Head of caudate nucleus (tissue), 42 donors: ENCODE results near the gene F7.
A peak's percentile ranks its signal among the peaks of the same experiment; 100 is the strongest.

ENCODE experiments used
- DNase-seq, 42 donors: peaks; one replicate each; pipeline versions ENCODE4 v3.0.0 to v3.0.0-alpha.2; 2020 to 2021; ENCODE audit warnings: mixed read lengths in 7 of 42
- intact Hi-C: fragments of 100-400 bp; cut with DNase I; formaldehyde crosslinking; loops from one replicate; pipeline ENCODE4 v1.15.0; 2022

The F7 gene

DNA sequence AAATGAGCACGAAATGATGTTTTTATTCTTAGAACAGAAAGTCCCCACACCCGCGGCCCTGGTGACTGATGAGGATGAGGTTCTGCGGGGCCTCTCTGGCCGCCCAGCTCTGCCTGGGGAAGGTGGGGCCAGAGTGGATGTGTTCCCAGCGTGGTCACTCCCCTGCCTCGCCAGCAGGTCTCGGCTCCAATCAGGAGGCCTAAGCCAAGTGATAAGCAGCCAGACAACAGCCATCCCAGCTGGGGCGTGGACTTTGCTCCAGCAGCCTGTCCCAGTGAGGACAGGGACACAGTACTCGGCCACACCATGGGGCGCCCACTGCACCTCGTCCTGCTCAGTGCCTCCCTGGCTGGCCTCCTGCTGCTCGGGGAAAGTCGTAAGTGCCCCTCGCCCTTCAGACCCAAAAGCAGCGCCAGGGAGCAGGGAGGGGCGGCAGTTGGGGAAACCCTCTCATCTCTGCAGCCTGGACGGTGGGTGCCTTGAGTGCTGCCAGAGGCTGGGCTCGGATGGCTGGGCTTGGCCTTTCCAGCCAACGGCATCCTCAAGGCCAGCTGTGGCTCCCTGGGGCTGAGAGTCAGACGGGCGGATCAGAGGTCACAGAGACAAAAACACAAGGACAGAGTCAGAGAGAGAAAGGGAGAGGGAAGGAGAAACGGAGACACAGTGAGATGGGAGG lies 17.1 kb downstream of the F7 start, which contains the start of gene F10:
TSS of gene F10 (plus strand) at position 250 of the 676 bp plus-strand sequence. CDS start at position 307, 57 bp downstream.
- intact Hi-C loops: no loop called here
- DNase-seq: peak in 12 of 42 donors; percentile 7 to 40 (median 16)

DNA sequence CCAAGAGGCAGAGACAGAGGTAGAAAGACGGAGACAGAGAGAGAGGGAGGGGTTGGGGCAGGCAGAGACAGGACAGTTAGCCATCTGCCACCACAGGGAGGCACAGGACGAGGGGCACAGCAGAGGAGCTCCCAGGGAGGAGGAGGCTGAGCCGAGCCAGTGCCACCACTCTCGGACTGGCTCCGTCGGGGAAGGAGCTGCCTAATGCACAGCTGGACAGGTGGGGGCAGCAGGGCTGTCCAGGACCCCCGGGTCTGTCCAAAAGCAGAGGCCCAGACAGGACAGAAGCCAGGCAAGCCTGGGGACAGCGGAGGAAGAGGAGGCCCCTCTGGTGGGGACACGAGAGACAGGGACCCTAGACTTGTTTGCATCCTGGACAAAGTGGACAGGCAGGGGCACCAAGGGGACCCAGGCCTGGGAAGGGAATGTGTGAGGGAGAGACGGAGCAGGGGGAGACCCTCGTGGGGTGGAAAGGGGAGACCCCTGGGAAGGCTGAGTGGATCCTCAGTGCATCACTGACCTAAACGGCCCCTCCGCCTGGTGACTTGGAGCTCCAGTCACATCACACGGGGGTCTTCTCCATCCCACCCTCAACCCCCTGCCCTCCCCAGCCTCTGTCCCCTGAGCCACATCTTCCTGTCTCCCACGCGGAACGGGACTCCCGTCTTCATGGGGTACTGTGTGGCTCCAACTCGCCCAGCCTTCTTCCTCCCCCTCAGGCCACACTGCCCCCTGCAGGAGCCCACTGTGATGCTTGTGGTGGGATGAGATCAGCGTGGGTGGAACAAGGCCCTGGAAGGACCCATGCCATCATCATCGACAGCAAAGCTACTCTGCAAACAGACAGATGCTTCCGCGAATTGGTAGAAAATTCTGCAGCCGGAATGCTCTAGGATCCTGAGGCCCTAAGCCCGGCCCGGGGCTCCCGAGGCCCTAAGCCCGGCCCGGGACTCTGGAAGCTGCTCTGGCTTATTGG lies 17.9 kb downstream of the F7 start:
- DNase-seq: peak in 11 of 42 donors; percentile 13 to 56 (median 25)
- intact Hi-C loops: no loop called here

- intact Hi-C loops: no loop called here
- DNase-seq: peak in 9 of 42 donors; percentile 3 to 29 (median 10)
These were observed 18.8 kb downstream of the F7 start for GRCh38 chr13:113124211-113124970.

DNA sequence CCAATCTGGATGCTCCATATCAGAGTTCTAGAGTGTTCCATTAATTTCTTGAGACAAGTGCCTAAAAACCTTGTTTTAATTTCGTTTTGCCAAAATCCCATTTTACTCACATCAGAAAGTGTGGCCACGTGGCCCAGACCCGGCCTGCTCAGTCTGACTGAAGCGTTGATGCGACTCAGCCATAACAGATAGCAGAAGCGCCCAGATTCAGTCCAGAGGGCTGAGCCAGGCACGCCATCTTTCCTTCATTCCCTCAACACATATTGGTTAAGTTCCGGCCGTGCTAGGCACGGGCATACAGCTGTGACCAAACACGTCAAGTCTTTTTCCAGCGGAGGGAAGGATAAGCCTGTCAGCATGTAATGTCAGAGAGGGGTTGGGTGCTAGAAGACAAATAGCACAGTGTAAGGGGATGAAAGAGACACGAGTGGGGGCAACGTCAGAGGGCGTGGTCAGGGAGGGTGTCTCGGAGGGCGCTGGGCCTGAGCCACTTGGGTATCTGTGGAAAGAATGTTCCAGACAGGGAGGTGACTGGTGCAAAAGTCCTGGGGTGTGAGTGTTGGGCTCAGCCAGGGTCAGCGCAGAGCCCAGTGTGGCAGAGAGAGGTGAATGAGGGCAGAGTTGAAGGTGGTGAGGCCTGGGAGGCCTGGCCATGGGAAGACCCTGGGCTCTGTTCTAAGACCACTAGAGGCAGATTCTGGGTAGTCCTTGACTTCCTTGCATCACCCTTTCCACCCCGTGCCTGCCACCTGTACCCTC lies 20.1 kb downstream of the F7 start:
- peak in 7 of 42 donors; percentile 4 to 17 (median 7) for DNase-seq
- intact Hi-C loops: no loop called here

- DNase-seq: peak in 9 of 42 donors; percentile 8 to 33 (median 16)
- intact Hi-C loops: no loop called here
These were observed 20.9 kb downstream of the F7 start for GRCh38 chr13:113126265-113127150.

DNA sequence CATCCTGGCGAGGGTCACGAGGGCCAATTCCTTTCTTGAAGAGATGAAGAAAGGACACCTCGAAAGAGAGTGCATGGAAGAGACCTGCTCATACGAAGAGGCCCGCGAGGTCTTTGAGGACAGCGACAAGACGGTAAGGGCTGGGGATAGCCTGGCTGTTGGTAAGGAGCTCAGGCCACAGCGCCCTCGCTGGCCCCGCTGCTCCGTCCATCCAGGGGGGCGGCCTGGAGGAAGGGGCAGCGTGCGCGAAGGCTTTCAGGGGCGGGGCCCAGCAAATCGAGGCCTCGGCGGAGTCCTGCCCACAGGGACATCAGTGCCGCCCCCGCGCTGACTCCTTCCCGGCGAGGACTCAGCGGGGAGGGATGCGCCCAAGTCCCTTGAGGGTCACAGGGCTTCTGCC lies 23.9 kb downstream of the F7 start:
- intact Hi-C loops: no loop called here
- peak in 6 of 42 donors; percentile 0 to 20 (median 9) for DNase-seq

DNA sequence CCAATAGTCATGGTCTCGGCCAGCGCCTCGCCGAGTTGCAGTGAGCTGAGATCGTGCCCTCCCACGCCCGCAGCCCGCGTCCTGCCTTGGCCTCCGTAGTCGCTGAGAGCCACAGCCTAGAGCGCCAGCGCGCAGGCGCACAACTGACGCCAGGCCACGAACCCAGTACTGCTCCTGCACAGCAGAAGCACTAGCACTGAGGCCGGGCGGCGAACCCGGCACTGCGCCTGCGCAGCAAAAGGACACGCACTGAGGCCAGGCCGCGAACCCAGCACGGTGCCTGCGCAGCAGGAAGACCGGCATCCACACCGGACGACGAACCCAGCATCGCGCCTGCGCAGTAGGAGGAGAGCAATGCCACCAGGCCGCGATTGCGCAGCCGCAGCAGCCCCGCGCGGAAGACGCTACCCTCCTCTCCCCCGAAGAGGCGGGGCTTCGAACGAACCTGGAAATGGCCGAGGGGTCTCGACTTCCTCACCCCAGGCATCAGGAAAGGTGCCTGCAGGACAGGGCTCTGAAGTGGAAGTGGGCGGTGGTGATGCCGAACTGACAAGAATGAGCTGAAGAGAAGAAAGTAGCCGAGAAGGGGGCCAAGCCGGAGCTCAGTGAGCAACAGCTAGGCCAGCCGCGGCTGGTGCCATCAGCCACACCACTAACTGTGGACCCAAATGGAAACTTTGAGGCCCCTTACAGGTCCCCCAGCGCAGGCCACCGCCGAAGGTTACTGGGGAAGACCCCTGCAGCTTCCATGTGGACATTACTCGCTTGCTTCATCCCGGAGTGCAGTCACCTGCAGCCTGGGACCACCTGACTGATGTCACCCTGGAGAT lies 24.5 kb downstream of the F7 start:
- intact Hi-C loops: no loop called here
- DNase-seq: peak in 14 of 42 donors; percentile 8 to 61 (median 32)

DNA sequence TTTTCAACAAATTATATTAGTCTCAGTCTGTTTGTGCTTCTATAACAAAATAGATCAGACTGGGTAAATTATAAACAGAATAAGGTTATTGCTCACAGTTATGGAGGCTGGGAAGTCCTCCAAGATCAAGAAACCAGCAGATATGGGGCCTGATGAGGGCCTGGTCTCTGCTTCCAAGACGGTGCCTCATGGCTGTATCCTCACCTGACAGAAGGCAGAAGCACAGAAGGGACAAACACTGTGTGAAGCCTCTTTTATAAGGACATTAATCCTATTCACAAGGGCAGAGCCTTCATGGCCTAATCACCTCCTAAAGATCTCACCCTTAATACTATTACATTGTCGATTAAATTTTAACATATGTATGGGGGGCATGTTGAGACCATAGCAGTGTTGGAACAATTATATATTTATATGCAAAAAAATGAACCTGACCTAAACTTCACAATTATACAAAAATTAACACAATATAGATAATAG lies 29.7 kb downstream of the F7 start:
- DNase-seq: peak in 2 of 42 donors; percentile 11 to 13
- intact Hi-C loops: no loop called here

- DNase-seq: peak in 2 of 42 donors; percentile 2 to 4
- intact Hi-C loops: no loop called here
These were observed 32.2 kb downstream of the F7 start for GRCh38 chr13:113137691-113138298.

DNA sequence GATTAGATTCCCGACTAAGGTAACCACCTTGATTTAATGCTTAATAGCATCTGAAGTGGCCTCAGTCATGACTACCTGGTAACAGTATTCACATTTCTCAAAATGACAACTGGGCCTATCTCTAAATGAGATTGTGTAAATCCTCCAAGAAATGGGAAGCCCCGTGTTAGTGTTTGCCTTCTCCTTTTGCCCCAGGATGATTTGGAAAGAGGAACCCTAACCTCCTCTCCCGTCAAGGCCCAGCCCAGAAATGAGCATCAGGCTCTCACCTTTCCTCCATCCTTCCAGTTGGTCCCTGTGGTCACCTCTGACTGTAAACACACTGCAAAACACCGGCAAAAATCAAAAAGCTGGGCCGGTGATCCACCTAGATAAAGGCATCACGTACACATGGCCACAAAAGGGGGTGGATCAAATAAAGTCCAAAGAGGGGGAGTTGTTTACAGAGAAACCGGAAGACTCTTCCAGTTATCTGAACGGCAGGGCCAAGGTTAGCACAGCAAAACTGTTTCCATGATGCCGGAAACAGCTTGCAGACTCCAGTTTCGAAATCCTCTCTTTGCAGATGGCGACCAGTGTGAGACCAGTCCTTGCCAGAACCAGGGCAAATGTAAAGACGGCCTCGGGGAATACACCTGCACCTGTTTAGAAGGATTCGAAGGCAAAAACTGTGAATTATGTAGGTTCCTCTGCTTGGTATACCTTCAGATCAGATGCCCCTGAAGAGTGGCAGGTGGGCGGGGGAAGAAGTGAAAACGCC lies 33.4 kb downstream of the F7 start:
- peak in 8 of 42 donors; percentile 1 to 27 (median 6) for DNase-seq
- intact Hi-C loops: no loop called here

DNA sequence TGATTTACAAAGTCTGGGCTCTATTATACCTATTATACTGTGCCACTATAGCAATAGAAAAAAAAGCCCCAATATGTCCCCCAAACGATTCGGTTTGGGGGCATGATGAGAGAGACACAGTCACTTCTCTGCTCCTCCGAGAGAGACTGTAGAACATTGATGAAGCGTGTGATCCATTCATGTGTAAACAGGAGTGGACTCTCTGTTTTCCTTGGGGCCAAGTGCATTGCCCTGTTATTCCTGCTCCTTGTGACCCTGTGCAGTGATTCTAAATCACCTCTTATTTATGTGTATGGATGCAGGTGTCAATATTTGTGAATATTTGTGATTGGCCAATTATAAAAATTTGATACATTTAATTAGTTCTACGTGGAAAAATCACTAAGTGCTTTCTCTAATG lies 34.0 kb downstream of the F7 start:
- no peak for DNase-seq
- intact Hi-C loops: no loop called here

DNA sequence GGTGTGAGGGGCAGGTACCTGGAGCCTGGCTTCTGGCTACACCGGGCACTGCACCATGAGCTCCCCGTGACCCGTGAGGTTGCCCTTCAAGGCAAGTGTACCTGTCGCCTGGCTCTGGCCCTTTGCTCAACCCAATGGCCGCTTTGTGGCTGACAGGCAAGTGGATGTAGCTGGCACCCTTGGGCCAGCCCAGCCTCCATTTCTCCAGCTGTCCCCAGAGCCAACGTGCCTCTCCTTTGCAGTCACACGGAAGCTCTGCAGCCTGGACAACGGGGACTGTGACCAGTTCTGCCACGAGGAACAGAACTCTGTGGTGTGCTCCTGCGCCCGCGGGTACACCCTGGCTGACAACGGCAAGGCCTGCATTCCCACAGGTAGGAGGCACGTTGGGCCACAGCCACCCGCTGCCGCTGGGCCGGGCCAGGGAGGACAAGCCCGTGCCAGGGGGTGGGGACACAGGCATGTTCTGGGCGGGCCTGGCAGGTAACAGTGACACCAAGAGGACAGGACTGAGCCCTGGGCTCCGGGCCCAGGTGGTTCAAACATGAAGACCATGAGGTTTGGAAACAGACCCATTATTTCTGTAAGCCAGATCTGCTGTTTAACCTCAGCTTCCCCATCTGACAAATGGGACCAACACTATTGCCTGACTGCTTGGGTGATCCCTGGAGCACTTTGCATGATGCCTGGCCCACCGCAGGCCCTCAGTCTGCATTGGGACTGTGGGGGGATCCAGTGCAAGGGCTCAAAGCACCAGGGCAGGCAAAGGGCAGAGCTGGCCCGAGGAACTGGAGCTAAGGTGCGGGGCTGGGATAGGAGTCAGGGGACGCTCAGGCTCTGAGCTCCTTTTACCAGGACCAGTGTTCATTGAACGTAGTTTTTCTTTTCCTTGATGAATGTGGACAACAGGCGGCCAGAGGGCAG lies 35.3 kb downstream of the F7 start:
- DNase-seq: peak in 8 of 42 donors; percentile 3 to 20 (median 8)
- intact Hi-C loops: no loop called here

GRCh38 chr13:113141601-113141970 lies 36.0 kb downstream of the F7 start:
- peak in 7 of 42 donors; percentile 5 to 41 (median 13) for DNase-seq
- intact Hi-C loops: no loop called here

DNA sequence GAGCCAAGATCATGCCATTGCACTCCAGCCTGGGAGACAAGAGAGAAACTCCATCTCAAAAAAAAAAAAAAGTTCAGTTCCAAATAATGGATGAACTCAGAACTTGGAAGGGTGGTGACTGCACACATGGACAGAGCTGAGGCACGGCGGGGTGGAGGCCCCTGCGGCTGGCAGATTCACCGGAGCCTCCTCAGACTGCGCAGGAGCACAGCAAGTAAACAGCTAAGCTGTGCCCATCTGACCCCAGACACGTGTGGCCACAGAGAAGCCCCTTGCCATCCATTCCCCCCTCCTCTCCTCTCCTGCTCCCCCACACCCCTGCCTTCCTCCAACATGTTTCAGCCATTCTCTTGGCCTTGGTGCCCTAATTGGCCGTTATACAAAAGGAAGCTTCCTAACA lies 37.3 kb downstream of the F7 start:
- intact Hi-C loops: no loop called here
- DNase-seq: peak in 6 of 42 donors; percentile 2 to 32 (median 6)
